CD14-positive monocyte (primary cell): ENCODE results near the gene CDH13. TPM values are rescaled to one million over a fixed set of nuclear protein-coding genes. Genes with fewer than 3 reads are reported as not detected.

Source experiments
- DNase-seq, 3 donors: peaks; one replicate each; pipeline ENCODE4 v3.0.0-alpha.2; 2011 to 2022
- H2AFZ ChIP-seq: 2 replicates; pipeline ENCODE4 v1.6.0; 2012; ENCODE audit warnings: mild to moderate bottlenecking, low read depth, low read length, inconsistent platforms; ENCODE audit not compliant: insufficient read depth, poor library complexity, severe bottlenecking
- H3K27ac ChIP-seq, 2 donors: 1 replicate in 1 of 2; 2 replicates in 1 of 2; pipeline ENCODE4 v1.5.1; 2012 to 2013; ENCODE audit warnings: low read length in 2 of 2, control low read depth in 1 of 2, inconsistent platforms in 1 of 2, low read depth in 1 of 2, mild to moderate bottlenecking in 1 of 2
- H3K27me3 ChIP-seq, 2 donors: one replicate each; pipeline versions ENCODE4 v1.6.0 to v1.6.1; 2011 to 2013; ENCODE audit warnings: low read length in 2 of 2; ENCODE audit not compliant: control insufficient read depth in 2 of 2, insufficient read depth in 2 of 2
- H3K36me3 ChIP-seq, 2 donors: replicated peaks in 1 of 2; 1 replicate in 1 of 2; 2 replicates in 1 of 2; pipeline versions ENCODE4 v1.5.1 to v1.6.1; 2012 to 2013; ENCODE audit warnings: low read length in 2 of 2, control low read depth in 1 of 2, inconsistent platforms in 1 of 2, mild to moderate bottlenecking in 1 of 2; ENCODE audit not compliant: insufficient read depth in 2 of 2, control insufficient read depth in 1 of 2
- H3K4me1 ChIP-seq, 2 donors: 1 replicate in 1 of 2; 2 replicates in 1 of 2; pipeline versions ENCODE4 v1.5.1 to v1.6.1; 2012 to 2013; ENCODE audit warnings: low read length in 2 of 2, control low read depth in 1 of 2, inconsistent platforms in 1 of 2, mild to moderate bottlenecking in 1 of 2, moderate library complexity in 1 of 2; ENCODE audit not compliant: insufficient read depth in 2 of 2, control insufficient read depth in 1 of 2
- H3K4me2 ChIP-seq: replicated peaks from 2 replicates; pipeline ENCODE3; 2012; ENCODE audit warnings: low read length, moderate library complexity, mild to moderate bottlenecking; ENCODE audit not compliant: poor library complexity, severe bottlenecking; ENCODE audit errors: extremely low read depth
- H3K4me3 ChIP-seq, 3 experiments: fragments of 200-600 bp in 1 of 3; sonication (generic) in 1 of 3; replicated peaks in 1 of 3; 1 replicate in 2 of 3; 2 replicates in 1 of 3; pipeline ENCODE4 v1.5.1; 2011 to 2013; ENCODE audit warnings: low read length in 3 of 3, mild to moderate bottlenecking in 3 of 3, control low read depth in 2 of 3, low read depth in 2 of 3, inconsistent platforms in 1 of 3, moderate library complexity in 1 of 3
- H3K79me2 ChIP-seq: 2 replicates; pipeline ENCODE4 v1.6.0; 2012; ENCODE audit warnings: mild to moderate bottlenecking, control low read depth, inconsistent platforms, low read length, moderate library complexity; ENCODE audit not compliant: insufficient read depth
- H3K9ac ChIP-seq: 2 replicates; pipeline ENCODE4 v1.6.0; 2017; ENCODE audit warnings: low read length, mild to moderate bottlenecking; ENCODE audit not compliant: insufficient read depth, poor library complexity, severe bottlenecking
- H3K9me3 ChIP-seq, 2 donors: replicated peaks in 1 of 2; 1 replicate in 1 of 2; 2 replicates in 1 of 2; pipeline versions ENCODE4 v1.5.1 to v1.6.1; 2012 to 2013; ENCODE audit warnings: low read length in 2 of 2, control low read depth in 1 of 2; ENCODE audit not compliant: control insufficient read depth in 1 of 2, insufficient read depth in 1 of 2
- H4K20me1 ChIP-seq: 2 replicates; pipeline ENCODE4 v1.6.0; 2012; ENCODE audit warnings: mild to moderate bottlenecking, low read length, control low read depth, moderate library complexity; ENCODE audit not compliant: insufficient read depth
- H3K27ac Mint-ChIP-seq, 7 donors: one replicate each; pipeline ENCODE4 v1.8.0; 2020; ENCODE audit warnings: mild to moderate bottlenecking in 7 of 7, mixed read lengths in 7 of 7, moderate library complexity in 6 of 7, inconsistent platforms in 2 of 7
- H3K27me3 Mint-ChIP-seq, 3 donors: one replicate each; pipeline ENCODE4 v1.8.0; 2021 to 2022; ENCODE audit warnings: low read depth in 3 of 3, mild to moderate bottlenecking in 3 of 3, mixed read lengths in 3 of 3, moderate library complexity in 3 of 3, inconsistent platforms in 1 of 3
- H3K36me3 Mint-ChIP-seq, 2 donors: one replicate each; pipeline ENCODE4 v1.8.0; 2020; ENCODE audit warnings: mixed read lengths in 2 of 2, inconsistent platforms in 1 of 2, mild to moderate bottlenecking in 1 of 2
- H3K4me1 Mint-ChIP-seq: one replicate; pipeline ENCODE4 v1.8.0; 2020; ENCODE audit warnings: mild to moderate bottlenecking, mixed read lengths
- H3K4me3 Mint-ChIP-seq, 2 donors: one replicate each; pipeline ENCODE4 v1.8.0; 2020; ENCODE audit warnings: mild to moderate bottlenecking in 2 of 2, mixed read lengths in 2 of 2, moderate library complexity in 1 of 2
- H3K9me3 Mint-ChIP-seq, 7 donors: one replicate each; pipeline ENCODE4 v1.8.0; 2020 to 2022; ENCODE audit warnings: mixed read lengths in 7 of 7, mild to moderate bottlenecking in 6 of 7, moderate library complexity in 6 of 7, inconsistent platforms in 2 of 7
- CTCF ChIP-seq: fragments of 200-600 bp; IDR thresholded peaks from one replicate; pipeline ENCODE4 v1.8.0; 2022; ENCODE audit warnings: antibody characterized with exemption, mild to moderate bottlenecking
- WGBS: methylation state at CpG from one replicate; pipeline ENCODE4 v1.1.5; 2013; ENCODE audit warnings: missing lambda C conversion rate; ENCODE audit not compliant: insufficient coverage; 5-methylcytosine and 5-hydroxymethylcytosine counted together
- intact Hi-C, 2 donors: fragments of 100-400 bp; cut with micrococcal nuclease; formaldehyde crosslinking; loops; one replicate each; pipeline versions ENCODE4 v1.15.0 to v1.15.1; 2023
- polyA plus RNA-seq, 3 donors: library from polyadenylated mRNA; depleted of rRNA in 1 of 3; unstranded in 2 of 3; stranded (reverse) in 1 of 3; fragments of 300-500 nt in 2 of 3; fragments of >200 nt in 1 of 3; fragmentation: Illumina TruSeq in 2 of 3; gene quantifications; 1 replicate in 2 of 3; 2 replicates in 1 of 3; pipeline ENCODE4 v1.2.3, GENCODE V29; 2012 to 2021

Gene CDH13
- polyA plus RNA-seq, 3 donors, result 0.13 to 0.19 TPM; not detected in 1

- H3K9me3 Mint-ChIP-seq, result peaks cover 0 to 5% (median 2%) of the 10 kb centered on the region in 7 donors
Observed at GRCh38 chr16:83198977-83199376, 572.2 kb downstream of the CDH13 start.

GRCh38 chr16:83200005-83200779 lies 573.4 kb downstream of the CDH13 start:
- H3K4me1 Mint-ChIP-seq, result no peaks in the 10 kb centered on the region

More at GRCh38 chr16:83198977-83199376, 572.2 kb downstream of the CDH13 start:
- Histone ChIP-seq H3K27ac (no peak overlapping the region), H4K20me1 (no peaks in the 10 kb centered on the region), H3K27me3 (no peaks in the 10 kb centered on the region), H3K9ac (no peak overlapping the region), H3K79me2 (no peaks in the 10 kb centered on the region), H2AFZ (no peak overlapping the region), H3K4me2 (no peak overlapping the region), H3K9me3 (no peaks in the 10 kb centered on the region), H3K36me3 (no peaks in the 10 kb centered on the region), H3K4me3 (no peak overlapping the region), H3K4me1 (no peaks in the 10 kb centered on the region)
- no peak overlapping the region for H3K4me3 Mint-ChIP-seq
- peaks cover 3 to 9% (median 5%) of the 10 kb centered on the region in 3 donors for H3K27me3 Mint-ChIP-seq
- no peak overlapping the region for H3K27ac Mint-ChIP-seq
- TF ChIP-seq CTCF, result no peak
- H3K36me3 Mint-ChIP-seq, result no peaks in the 10 kb centered on the region
- intact Hi-C loops, result no loop called here
- H3K4me1 Mint-ChIP-seq, result no peaks in the 10 kb centered on the region
- DNase-seq, result no peak
- WGBS, result 82% methylated on average over 3 of the region's 4 CpGs

More at GRCh38 chr16:83200005-83200779, 573.4 kb downstream of the CDH13 start:
- Mint-ChIP-seq H3K4me3 (no peak overlapping the region), H3K27ac (no peak overlapping the region), H3K27me3 (peaks cover 6 to 7% (median 6%) of the 10 kb centered on the region in 3 donors), H3K9me3 (peaks cover 0 to 5% (median 2%) of the 10 kb centered on the region in 7 donors), H3K36me3 (no peaks in the 10 kb centered on the region)
- Histone ChIP-seq H3K36me3 (no peaks in the 10 kb centered on the region), H2AFZ (no peak overlapping the region), H3K79me2 (no peaks in the 10 kb centered on the region), H3K27ac (no peak overlapping the region), H3K4me3 (no peak overlapping the region), H3K27me3 (no peaks in the 10 kb centered on the region), H3K9ac (no peak overlapping the region), H3K4me2 (no peak overlapping the region), H3K4me1 (no peaks in the 10 kb centered on the region), H3K9me3 (no peaks in the 10 kb centered on the region), H4K20me1 (no peaks in the 10 kb centered on the region)
- WGBS, result 75% methylated on average over 11 of the region's 13 CpGs
- intact Hi-C loops, result no loop called here
- TF ChIP-seq CTCF, result no peak
- no peak for DNase-seq
